HFFc6 (cell line): Measurements from ENCODE around the gene EML6. TPM values are rescaled to one million over a fixed set of nuclear protein-coding genes. Genes with fewer than 3 reads are reported as not detected.
A peak's percentile ranks its signal among the peaks of the same experiment; 100 is the strongest.

Experiments
- DNase-seq: peaks from one replicate; pipeline ENCODE4 v3.0.0-alpha.2; 2018
- H3K27ac Mint-ChIP-seq: 2 replicates; pipeline ENCODE4 v1.8.0; 2020; ENCODE audit warnings: mild to moderate bottlenecking, mixed read lengths
- H3K27me3 Mint-ChIP-seq: 2 replicates; pipeline ENCODE4 v1.8.0; 2021; ENCODE audit warnings: mild to moderate bottlenecking, moderate library complexity, mixed read lengths; ENCODE audit not compliant: insufficient read depth
- H3K36me3 Mint-ChIP-seq: 2 replicates; pipeline ENCODE4 v1.8.0; 2021; ENCODE audit warnings: low read depth, mixed read lengths
- H3K4me1 Mint-ChIP-seq: 2 replicates; pipeline ENCODE4 v1.8.0; 2020; ENCODE audit warnings: low read depth, mixed read lengths
- H3K4me3 Mint-ChIP-seq: 2 replicates; pipeline ENCODE4 v1.8.0; 2020; ENCODE audit warnings: mild to moderate bottlenecking, moderate library complexity, mixed read lengths
- H3K9me3 Mint-ChIP-seq: 2 replicates; pipeline ENCODE4 v1.8.0; 2020; ENCODE audit warnings: mild to moderate bottlenecking, mixed read lengths
- CTCF ChIP-seq: fragments of 200-600 bp; sonication (generic); IDR thresholded peaks from 2 replicates; pipeline ENCODE4 v1.5.0; 2021; ENCODE audit warnings: antibody characterized with exemption, mild to moderate bottlenecking
- total RNA-seq, 6 experiments: library from RNA; stranded (reverse); fragmentation: NEBNext Ultra II Directional; extraction: Animal tissue kit (Norgen Biotek cat#: 25700); gene quantifications; 2 replicates in 1 of 6; 3 replicates in 5 of 6; pipeline ENCODE4 v1.2.3, GENCODE V29; 2021

Gene EML6
- total RNA-seq, 6 experiments from 2014 or later, result 0.05 to 0.37 (median 0.25) TPM

DNA sequence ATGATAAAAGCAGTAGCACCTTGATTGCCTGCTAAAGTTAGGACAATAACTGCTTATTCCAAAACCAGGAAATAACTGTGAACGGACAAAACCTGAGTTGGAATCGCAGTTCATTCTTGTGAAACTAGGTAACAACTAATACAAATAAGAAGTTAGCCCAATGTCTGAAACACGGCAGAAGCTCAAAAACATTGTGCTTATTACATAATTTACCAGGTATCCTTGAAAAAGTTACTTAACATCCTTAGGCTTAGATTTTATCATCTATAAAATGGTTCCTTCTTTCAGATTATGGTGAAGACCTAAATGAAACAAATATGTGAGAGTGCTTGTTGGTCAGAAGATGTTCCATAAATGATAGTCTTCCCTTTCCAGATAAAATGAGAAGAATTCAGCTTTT lies 294.4 kb downstream of the EML6 start:
- peaks cover 2% of the 10 kb centered on the region for H3K27me3 Mint-ChIP-seq
- no peaks in the 10 kb centered on the region for H3K9me3 Mint-ChIP-seq
- peaks cover 23% of the 10 kb centered on the region for H3K36me3 Mint-ChIP-seq
- peak overlapping the region; percentile 3; the same call in 1 of the 2 replicates for H3K4me3 Mint-ChIP-seq
- DNase-seq, result no peak
- TF ChIP-seq CTCF, result no peak
- no peak overlapping the region for H3K27ac Mint-ChIP-seq
- peaks cover 38% of the 10 kb centered on the region for H3K4me1 Mint-ChIP-seq

DNA sequence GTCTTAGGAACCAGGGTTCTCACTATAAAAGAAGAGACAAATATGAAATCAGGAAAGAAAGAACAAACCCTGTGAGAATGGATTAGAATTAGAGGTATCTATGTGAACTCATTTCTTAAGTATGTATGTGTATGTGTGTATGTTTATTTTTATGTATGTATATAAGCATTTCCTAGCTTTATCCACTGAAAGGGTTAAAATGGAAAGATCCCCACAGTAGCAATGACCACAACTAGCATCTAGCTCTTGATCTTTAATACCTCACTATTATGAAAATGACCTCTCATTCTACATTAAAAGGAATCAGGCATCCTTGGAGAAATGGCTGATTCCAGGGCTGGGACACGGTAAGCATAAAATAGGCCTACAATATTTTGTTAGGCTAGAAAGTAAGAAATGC lies 295.2 kb downstream of the EML6 start:
- Mint-ChIP-seq H3K27ac (peak overlapping the region; percentile 27), H3K4me3 (no peak overlapping the region)
- TF ChIP-seq CTCF, result no peak

DNA sequence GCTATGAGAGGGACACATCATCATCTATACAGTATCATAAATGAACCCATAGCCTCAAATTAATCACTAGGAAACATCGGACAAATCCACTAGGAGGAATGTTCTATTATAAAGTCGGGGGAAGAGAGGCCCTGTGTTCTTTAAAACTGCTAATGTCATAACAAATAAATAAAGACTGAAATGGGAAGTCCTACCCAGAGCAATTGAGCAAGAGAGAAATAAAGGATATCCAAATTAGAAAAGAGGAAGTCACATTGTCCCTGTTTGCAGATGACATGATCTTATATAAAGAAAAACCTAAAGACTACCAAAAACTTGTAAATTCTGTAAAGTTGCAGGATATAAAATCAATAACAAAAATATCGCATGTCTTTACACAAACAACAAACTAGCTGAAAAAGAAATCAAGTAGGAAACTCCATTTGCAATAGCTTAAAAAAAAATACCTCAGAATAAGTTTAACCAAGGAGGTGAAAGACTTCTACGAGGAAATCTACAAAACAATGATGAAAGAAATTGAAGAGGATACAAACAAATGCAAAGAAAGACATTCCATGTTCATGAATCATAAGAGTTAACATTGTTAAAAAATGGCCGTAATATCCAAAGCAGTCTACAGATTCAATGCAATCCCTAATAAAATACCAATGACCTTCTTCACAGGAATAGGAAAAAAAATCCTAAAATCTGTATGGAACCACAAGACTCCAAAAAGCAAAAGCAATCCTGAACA lies 296.2 kb downstream of the EML6 start:
- no peak for TF ChIP-seq CTCF
- Mint-ChIP-seq H3K4me1 (peaks cover 20% of the 10 kb centered on the region), H3K36me3 (peaks cover 23% of the 10 kb centered on the region), H3K27me3 (peaks cover 2% of the 10 kb centered on the region), H3K27ac (peak overlapping the region; percentile 62; the same call in 1 of the 2 replicates), H3K4me3 (peak overlapping the region; percentile 44), H3K9me3 (no peaks in the 10 kb centered on the region)
- DNase-seq, result no peak

More for the DNA sequence above, 295.2 kb downstream of the EML6 start:
- DNase-seq, result no peak
- peaks cover 23% of the 10 kb centered on the region for H3K36me3 Mint-ChIP-seq
- no peaks in the 10 kb centered on the region for H3K9me3 Mint-ChIP-seq
- peaks cover 2% of the 10 kb centered on the region for H3K27me3 Mint-ChIP-seq
- H3K4me1 Mint-ChIP-seq, result peaks cover 30% of the 10 kb centered on the region
